ENCODE results near the gene GLIS1.

GRCh38 chr1:53731779-53732305 is 7.1 kb downstream of the GLIS1 start:
- TF ChIP-seq, protein P1, sequence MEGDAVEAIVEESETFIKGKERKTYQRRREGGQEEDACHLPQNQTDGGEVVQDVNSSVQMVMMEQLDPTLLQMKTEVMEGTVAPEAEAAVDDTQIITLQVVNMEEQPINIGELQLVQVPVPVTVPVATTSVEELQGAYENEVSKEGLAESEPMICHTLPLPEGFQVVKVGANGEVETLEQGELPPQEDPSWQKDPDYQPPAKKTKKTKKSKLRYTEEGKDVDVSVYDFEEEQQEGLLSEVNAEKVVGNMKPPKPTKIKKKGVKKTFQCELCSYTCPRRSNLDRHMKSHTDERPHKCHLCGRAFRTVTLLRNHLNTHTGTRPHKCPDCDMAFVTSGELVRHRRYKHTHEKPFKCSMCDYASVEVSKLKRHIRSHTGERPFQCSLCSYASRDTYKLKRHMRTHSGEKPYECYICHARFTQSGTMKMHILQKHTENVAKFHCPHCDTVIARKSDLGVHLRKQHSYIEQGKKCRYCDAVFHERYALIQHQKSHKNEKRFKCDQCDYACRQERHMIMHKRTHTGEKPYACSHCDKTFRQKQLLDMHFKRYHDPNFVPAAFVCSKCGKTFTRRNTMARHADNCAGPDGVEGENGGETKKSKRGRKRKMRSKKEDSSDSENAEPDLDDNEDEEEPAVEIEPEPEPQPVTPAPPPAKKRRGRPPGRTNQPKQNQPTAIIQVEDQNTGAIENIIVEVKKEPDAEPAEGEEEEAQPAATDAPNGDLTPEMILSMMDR (conservative IDR thresholded peaks at IDR 0.05; ENCODE audit: low read depth, low read length) = no peak
- TF ChIP-seq EZH2 (IDR thresholded peaks at IDR 0.05; ENCODE audit: low read length, unreplicated experiment) (no peak), EZH2phosphoT487 (IDR thresholded peaks at IDR 0.05; ENCODE audit: borderline replicate concordance, low read length) (no peak)
